ENCODE measurements around the gene STK10.

DNA sequence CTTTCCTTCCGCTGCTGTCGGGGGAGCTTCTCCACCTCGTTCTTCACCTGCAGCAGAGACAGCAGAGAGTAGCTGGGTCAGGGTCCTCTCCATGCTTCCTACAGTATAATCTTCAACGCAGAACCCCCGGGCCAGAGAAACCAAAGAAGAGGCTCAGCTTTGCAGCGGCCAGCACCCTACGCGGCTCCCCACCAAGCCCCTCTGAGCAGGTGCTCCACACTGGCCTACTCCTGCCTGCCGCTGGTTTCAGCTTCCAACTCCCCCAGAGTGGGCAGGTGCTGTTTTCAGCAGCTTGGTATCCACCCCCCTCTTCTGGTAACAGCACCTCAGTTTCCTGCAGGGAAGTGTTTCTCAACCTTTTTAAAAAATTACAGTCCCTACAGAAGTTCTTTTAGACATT is 123.3 kb downstream of the STK10 start:
- TF ChIP-seq CTCF (IDR thresholded peaks at IDR 0.05) (no peak), EZH2 (IDR thresholded peaks at IDR 0.05; ENCODE audit: borderline replicate concordance, insufficient read depth, low read depth, low read length, poor library complexity, severe bottlenecking) (no peak)
